ENCODE data around the gene COQ10A. TPM values are rescaled to one million over a fixed set of nuclear protein-coding genes. Genes with fewer than 3 reads are reported as not detected.

COQ10A gene
- 10 to 100 TPM in 11 of 12 donors, not detected in 1; 13.5 to 32.5 (median 17.4) TPM for polyA plus RNA-seq (ENCODE audit: insufficient read length in 12 of 12)
- long read RNA-seq, donor 1, partial matches to known transcripts: 0 of 2 reads
- long read RNA-seq, donor 1, other reads (novel, unspliced or antisense): 0 of 2 reads
- long read RNA-seq, donor 2, partial matches to known transcripts: 0 of 4 reads
- long read RNA-seq, donor 2, other reads (novel, unspliced or antisense): 0 of 4 reads
- long read RNA-seq, donor 3, transcript COQ10A-202 (5 exons, 1,410 nt): major isoform, 7 of 10 reads
- long read RNA-seq, donor 3, partial matches to known transcripts: 0 of 10 reads
- long read RNA-seq, donor 3, other reads (novel, unspliced or antisense): 0 of 10 reads
- long read RNA-seq, donor 4, partial matches to known transcripts: 0 of 2 reads
- long read RNA-seq, donor 4, other reads (novel, unspliced or antisense): 0 of 2 reads
- long read RNA-seq, donor 5: 0 reads
- long read RNA-seq, donor 6, partial matches to known transcripts: 0 of 2 reads
- long read RNA-seq, donor 6, other reads (novel, unspliced or antisense): 0 of 2 reads
- long read RNA-seq, donor 7, partial matches to known transcripts: 0 of 2 reads
- long read RNA-seq, donor 7, other reads (novel, unspliced or antisense): 0 of 2 reads
- long read RNA-seq, donor 8, transcript COQ10A-202 (5 exons, 1,410 nt): major isoform, 10 of 26 reads
- long read RNA-seq, donor 8, partial matches to known transcripts: 9 of 26 reads
- long read RNA-seq, donor 8, other reads (novel, unspliced or antisense): 0 of 26 reads
- long read RNA-seq, donor 9, partial matches to known transcripts: 0 of 2 reads
- long read RNA-seq, donor 9, other reads (novel, unspliced or antisense): 0 of 2 reads
- long read RNA-seq, donor 10, partial matches to known transcripts: 0 of 7 reads
- long read RNA-seq, donor 10, other reads (novel, unspliced or antisense): 0 of 7 reads
- long read RNA-seq, donor 11, transcript COQ10A-202 (5 exons, 1,410 nt): major isoform, 6 of 13 reads
- long read RNA-seq, donor 11, partial matches to known transcripts: 0 of 13 reads
- long read RNA-seq, donor 11, other reads (novel, unspliced or antisense): 0 of 13 reads

- peak; percentile 91 for DNase-seq
These were observed at the start of gene COQ10A for GRCh38 chr12:56266693-56267442. COQ10A (plus strand) TSS chr12:56266942; CDS start chr12:56267119, 177 bp downstream.

GRCh38 chr12:56219840-56220239 is 46.9 kb upstream of the COQ10A start:
- DNase-seq: no peak

DNA sequence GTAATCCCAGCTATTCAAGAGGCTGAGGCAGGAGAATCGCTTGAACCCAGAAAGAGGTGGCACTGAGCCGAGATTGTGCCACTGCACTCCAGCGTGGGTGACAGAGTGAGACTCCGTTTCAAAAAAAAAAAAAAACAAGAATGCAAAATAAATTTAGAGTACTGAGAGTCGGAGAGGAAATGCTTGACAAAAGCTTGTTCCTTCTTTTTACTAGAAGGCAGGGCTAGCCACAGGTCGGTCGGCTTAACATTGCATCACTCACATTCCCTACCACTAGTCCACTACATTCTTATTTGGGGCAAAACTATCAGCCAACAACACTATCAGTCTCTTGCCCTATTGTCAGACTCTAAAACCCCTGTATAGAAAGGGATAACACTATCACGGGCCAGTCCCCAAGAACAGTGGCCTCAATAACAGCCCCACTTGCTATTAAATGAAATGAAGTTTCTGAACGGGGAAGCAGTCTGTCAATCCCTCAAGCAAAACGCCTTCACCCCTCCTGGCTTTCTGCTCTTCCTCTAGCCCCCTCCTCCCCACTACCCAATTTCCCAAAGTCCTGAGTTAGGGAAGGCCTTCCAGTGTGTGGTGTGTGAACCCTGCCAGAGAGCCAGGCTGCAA is 46.0 kb upstream of the COQ10A start:
- no peak for DNase-seq

- DNase-seq: peak; percentile 71
These were observed 45.4 kb upstream of the COQ10A start for GRCh38 chr12:56221232-56221756.

DNA sequence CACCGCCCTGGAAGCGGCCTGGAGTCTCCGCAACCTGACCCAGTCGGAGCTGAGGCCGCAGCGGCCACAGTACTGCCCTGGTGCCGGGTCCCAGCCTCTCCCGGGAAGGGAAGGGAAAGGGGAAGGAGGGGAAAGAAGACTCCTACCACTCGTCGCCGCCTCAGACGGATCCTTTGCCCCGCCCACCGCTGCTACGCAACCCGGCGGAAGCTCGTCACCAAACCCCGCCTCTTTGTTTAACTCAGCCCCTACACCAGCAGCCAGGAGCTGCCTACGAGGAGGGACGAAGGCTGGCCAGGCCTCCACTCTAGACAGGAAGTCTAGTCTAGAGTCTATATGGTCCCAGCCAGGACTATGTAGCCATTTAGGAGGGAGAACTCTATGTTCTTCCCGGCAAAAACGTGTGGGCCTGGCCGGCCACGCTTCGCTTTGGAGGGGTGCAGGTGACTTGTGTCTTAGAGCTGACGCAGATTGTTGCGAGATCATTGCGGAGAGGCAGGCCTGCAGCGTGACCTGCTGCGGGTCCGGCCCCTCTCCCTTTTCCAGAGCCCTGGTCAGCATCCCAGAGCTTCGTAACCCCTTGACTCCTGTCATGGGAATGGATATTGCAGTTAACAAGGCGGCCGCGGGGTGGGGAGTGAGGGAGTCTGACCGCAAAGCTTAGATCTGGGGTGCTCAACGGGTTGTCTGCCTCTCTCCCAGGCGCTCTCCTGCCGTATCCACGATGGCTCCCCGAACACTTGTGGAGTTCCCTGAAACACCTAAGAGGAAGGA is 44.8 kb upstream of the COQ10A start, which contains the start of gene RNF41:
Gene RNF41 (minus strand): TSS at position 166 of the 774 bp plus-strand sequence. CDS start 7,875 bp downstream, outside the sequence.
- peak; percentile 99 for DNase-seq

- no peak for DNase-seq
These were observed 44.2 kb upstream of the COQ10A start for GRCh38 chr12:56222531-56222895.

- no peak for DNase-seq
These were observed 43.1 kb upstream of the COQ10A start for GRCh38 chr12:56223571-56224101.

DNA sequence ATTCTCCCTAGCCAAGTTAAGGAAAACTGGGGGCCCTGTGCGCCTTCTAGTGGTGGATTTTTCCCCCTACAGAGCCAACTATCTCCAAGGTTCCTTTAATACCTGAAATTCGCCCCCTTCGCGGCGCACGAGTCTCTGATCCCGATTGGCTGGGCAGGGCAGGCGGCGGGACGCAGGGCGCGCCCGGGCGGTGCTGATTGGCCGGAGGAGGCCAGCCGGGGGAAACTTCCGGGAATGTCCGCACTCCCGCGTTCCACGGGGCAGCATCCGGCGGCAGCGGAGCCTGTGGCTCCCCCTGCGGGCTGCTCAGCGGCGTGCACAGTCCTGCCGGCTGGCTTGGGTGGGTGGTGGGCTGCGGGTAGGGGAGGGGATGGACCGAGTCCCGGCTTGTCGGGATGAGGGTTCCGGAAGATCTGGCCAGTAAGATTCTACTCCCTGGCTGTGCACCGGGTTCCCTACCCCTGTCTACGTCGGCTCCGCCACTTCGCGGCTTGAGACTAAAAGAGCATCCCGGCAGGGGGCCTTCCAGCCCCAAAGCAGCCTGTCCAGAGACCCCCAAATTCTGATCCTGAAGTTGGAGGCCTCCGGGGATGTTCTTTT is 42.5 kb upstream of the COQ10A start, which contains the start of gene NABP2:
Gene NABP2 (plus strand): TSS at position 241 of the 600 bp plus-strand sequence. CDS start 515 bp downstream, outside the sequence.
- DNase-seq: peak; percentile 98

DNA sequence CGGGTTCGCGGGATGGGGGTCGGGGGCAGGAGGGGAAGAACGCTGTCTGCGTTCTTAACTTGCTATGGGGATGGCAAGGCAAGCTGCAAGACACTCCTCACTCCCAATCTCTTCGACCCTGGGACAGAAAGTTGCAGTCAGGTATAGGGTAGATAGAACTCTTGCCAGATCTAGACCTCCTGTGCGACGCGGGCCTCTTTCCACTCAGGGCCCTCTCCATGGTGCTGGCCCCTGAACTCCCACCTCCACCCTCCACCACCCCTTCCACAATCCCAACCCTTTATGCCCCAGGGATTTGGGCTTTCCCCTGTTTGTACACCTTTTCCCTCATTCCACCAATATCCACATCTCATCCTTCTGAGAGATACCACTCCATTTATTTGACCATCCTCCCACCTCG is 41.8 kb upstream of the COQ10A start:
- DNase-seq: no peak

- no peak for DNase-seq
These were observed 37.7 kb upstream of the COQ10A start for GRCh38 chr12:56229082-56229481.

DNA sequence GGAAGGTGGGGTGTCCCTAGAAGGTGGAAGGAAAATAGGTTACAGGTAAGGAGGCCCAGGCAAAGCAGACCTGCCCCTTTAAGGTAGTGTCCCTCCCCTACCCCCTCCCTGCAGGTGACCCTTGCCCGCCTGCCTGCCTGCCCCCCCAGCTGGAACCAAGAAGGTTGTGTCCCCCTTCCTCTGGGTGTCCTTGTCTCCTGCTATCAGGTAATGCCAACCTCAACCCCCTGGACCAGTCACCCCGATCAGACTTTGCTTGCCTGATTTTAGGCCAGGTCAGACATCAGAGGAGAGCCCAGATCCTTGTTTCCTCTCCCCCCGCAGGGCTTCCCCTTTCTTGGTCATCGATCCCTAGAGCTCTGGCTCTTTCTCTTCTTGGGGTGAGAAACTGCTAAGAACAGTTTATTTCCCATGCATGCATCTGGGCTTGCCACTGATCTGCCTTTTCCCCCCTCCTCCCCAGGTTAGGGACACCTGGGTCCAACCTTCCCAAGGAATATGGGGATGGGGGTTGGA is 36.8 kb upstream of the COQ10A start, which contains the start of gene SLC39A5:
Gene SLC39A5 (plus strand): TSS at position 136 of the 516 bp plus-strand sequence. CDS start 1,224 bp downstream, outside the sequence.
- no peak for DNase-seq

DNA sequence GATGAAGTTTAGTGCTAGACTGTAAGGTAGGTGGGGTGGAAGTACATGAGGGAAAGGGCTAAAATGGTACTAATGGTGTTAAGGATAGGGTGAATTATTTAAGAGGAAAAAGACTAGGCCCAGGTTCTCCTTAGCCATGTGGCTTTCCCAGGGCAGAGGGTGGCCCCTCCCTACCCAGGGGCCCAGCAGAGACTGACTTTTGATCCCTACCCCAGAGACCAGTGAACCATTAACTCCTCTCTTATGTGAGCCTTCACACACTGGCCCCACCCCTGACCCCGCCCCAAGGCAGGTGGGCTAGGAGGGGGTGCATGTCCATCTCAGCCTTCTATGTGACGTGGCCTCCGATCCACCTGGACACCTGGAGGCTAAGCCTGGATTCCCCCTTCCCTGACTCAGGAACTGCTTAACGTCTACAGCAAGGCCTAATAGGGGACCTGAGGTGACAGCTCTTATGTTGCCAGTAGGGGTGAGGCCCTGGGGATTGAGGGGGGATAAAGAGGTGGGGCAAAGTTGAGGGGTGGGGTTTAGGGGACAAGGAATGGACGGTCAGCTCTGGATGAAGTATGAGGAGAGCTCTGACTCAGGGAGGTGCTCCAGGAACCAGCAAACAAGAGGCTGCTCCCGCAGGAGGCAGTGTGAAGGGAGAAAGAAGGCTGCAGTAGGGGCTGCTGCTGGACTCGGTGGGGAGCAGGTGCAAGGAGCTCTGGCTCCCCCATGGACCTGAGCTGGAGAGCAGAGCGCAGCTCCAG is 36.1 kb upstream of the COQ10A start:
- no peak for DNase-seq

GRCh38 chr12:56231184-56231582 is 35.6 kb upstream of the COQ10A start:
- DNase-seq: no peak

DNA sequence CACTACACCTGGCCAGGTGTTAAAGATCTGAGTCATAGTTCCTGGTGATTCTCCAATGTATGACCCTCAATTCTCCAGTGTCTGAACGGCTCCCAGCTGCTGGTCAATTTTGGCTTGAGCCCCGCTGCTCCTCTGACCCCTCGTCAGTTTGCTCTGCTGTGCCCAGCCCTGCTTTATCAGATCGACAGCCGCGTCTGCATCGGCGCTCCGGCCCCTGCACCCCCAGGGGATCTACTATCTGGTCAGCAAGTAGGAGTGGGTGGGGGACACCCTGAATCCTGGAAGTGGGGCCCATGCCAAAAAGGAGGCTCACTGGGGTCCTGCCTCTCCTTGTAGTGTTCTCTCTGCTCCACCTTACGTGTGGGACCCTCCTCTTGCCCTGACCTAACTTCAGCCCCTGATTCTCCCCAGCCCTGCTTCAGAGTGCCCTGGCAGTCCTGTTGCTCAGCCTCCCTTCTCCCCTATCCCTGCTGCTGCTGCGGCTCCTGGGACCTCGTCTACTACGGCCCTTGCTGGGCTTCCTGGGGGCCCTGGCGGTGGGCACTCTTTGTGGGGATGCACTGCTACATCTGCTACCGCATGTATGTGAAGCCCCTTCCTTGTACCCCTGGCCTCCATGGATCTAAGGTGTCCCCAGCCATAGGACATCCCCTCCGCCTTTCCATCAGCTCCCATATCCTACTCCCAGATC is 31.9 kb upstream of the COQ10A start:
- no peak for DNase-seq

DNA sequence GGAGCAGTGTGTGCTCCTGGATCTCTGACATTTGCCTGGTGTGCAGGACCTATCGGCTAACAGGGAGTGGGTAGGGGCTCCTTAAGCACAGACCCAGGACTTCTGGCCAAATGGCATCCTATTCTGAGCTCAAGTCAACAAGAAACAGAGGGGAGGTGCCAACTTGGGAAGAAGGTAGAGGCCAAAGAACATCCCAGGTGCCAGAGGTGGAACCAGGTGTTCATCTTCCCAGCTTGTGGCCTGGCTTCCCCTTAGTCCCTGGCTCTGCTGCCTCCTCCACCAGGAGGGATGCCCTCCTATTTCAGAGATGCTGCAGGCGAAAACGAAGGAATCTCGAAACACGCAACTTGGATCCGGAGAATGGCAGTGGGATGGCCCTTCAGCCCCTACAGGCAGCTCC is 30.7 kb upstream of the COQ10A start:
- no peak for DNase-seq

DNA sequence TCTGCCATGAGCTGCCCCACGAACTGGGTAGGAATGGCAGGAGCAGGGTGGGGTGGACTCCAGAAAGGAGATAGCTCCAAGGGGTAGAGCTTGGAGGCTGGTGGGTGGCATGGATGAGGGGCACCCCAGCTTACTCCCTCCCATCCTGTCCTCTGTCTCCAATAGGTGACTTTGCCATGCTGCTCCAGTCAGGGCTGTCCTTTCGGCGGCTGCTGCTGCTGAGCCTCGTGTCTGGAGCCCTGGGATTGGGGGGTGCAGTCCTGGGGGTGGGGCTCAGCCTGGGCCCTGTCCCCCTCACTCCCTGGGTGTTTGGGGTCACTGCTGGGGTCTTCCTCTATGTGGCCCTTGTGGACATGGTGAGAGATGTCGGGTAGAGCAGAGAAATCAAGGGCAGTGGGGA is 29.8 kb upstream of the COQ10A start:
- no peak for DNase-seq

DNA sequence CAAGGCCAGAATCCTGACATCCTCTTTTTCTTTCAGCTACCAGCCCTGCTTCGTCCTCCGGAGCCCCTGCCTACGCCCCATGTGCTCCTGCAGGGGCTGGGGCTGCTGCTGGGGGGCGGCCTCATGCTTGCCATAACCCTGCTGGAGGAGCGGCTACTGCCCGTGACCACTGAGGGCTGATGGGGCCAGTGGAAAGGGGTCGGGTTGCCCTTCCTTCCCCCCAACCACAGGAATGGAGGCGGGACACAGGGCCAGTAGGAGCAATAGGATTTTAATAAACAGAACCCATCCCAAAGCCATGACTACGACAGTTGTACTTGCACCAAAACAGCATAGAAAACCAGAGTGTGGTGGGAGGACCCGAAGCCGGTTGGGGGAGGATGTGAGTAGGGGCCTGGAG is 29.2 kb upstream of the COQ10A start:
- no peak for DNase-seq
